Adipose tissue (tissue), 3 donors: ENCODE results near the gene HS1BP3. TPM values are rescaled to one million over a fixed set of nuclear protein-coding genes. Genes with fewer than 3 reads are reported as not detected.
A peak's percentile ranks its signal among the peaks of the same experiment; 100 is the strongest.

Source experiments
- H3K27ac ChIP-seq: one replicate; pipeline ENCODE4 v1.5.1; 2013; ENCODE audit warnings: low read depth, low read length
- WGBS, 3 donors: extraction: QIAGEN DNeasy Blood & Tissue Kit; methylation state at CpG; one replicate each; pipeline ENCODE4 v1.1.7; 2013; 5-methylcytosine and 5-hydroxymethylcytosine counted together
- polyA plus RNA-seq, 3 donors: library from polyadenylated mRNA; stranded (reverse); fragments of 200-250 nt; gene quantifications; one replicate each; pipeline ENCODE4 v1.2.3, GENCODE V29; 2013
- donor health status: healthy with polysubstance abuse.
- donor health status: Bipolar disorder and iron deficiency.
- donor health status: healthy.

The HS1BP3 gene
- polyA plus RNA-seq, 3 donors: 11.9 to 25.1 (median 14.8) TPM

DNA sequence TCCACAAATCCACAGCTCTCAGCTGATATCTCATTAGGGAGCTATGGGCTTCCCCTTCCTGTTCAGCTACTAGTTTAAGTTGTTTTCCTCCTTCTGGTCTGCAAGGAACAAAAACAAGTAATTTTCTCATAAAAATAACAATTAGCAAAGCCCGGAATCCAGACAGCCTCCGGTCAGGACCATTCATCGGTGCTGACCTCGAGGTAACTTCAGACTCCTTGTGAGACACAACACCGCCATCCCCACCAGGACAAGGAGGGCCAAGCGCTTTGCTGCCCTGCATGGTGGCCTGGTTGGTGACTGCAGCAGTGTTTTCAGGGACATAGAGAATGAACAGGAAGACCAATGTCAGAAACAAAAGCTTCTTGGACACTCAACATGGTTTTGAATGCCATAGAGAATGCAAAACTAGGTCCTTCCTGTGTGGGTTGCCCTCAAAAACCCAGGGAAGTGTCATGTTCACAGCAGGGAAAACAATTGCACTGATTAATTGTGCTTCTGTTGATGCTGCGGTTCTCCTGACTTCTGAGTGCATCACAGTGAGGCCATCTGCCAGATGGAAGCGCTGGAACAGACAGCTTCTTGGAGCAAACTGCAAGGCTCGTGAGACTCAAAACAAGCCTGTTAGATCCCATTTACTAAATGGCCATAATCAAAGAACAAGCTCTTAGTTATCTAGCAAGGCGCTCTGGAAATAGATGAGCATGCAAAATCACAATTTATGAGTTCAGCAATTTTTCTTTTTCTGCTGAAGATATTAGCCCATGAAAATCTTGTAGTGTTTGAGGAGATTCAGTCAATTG, 77.1 kb downstream of the HS1BP3 start:
- WGBS, 3 donors: 62 to 78% (median 62%) methylated on average over 10 of the region's 10 CpGs
- no peak overlapping the region for H3K27ac ChIP-seq

DNA sequence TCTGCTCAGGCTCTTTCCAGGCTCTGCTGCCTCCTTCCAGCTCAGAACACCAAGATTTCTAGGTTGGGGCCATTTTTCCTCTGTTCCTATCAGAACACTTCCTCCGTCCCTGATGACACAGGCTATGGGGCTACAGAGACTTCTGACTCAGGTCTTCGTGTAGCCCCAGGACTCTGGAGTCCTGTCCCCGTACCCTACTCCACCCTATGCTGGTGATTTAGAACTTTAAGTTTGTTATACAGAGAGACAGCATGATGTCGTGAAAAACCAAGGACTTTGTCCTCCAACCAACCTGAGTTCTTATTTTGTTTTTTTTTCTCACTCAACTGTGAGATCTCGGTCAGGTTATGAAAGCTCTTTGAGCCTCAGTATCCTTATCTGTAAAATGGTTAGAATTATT, 78.7 kb downstream of the HS1BP3 start:
- H3K27ac ChIP-seq: no peak overlapping the region
- WGBS, 3 donors: 86 to 96% (median 93%) methylated on average over 5 of the region's 5 CpGs

DNA sequence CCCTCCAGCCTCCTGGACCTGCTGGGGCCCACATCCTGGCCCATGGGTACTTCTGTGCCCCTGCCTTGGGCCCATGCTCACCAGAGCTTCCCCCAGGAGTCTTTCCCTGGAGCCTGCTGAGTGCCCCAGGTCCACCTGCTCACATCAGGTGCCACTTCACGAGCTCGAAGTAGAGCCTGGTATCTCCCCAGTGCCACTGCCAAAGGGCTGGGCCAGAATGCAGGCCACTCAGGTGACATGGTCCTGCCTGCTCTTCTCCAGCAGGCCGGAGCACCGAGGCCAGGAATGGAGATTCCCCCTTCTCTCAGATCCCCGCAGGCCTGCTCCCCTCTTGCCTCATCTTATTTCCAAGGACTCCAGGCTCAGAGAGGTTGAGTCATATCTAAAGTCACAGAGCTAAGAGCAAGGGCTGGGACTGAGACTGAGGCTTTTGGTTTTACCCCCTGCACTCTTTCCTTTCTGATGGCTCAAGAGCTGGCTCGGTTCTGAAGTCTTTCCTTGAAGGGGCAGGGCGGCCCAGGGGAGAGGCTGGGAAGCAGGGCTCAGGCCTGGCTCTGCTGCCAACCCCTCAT, 79.2 kb downstream of the HS1BP3 start:
- no peak overlapping the region for H3K27ac ChIP-seq

DNA sequence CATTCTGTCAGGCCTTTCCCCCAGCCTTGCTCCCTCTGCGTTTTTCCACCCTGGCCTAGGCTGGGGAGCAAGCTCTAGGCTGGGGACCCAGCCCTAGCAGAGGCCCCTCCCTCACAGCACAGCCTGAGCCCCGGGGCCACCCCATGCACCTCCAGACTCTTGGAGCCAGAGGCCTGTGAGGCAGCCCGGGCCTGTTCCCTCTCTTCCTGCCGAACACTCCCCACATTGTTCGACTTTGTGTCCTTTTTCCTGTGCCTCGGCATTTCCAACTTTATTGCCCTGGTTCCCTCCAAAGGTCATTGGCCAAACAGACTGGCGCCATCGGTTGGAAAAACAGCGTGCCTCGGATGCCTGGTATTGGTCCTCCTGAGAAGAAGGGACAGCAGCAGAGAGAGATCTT, 79.7 kb downstream of the HS1BP3 start:
- no peak overlapping the region for H3K27ac ChIP-seq
- 81 to 89% (median 82%) methylated on average over 10 of the region's 10 CpGs for WGBS, 3 donors

More for the DNA sequence above, 79.2 kb downstream of the HS1BP3 start:
- 83 to 89% (median 85%) methylated on average over 7 of the region's 7 CpGs for WGBS, 3 donors

DNA sequence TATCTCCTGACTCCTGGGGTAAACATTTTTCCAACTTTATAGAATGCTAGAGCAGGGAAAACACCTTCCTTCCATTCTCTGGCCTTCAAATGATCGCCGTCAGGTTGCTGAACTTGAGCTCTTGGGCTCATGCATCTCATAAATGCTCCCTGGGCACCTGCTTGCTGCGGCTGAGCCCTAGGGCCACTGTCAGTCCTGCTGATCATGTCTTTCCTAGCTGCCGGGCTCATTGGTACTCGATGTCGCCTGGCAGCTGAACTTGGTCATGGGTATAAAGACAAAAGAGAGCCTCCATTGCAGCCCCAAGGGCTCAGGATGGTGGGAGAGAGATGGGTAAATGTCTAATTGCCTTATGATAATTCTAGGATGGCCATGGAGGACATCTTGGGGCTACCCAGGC, 80.6 kb downstream of the HS1BP3 start:
- whole genome bisulfite sequencing, 3 donors: 90 to 97% (median 96%) methylated on average over 6 of the region's 6 CpGs
- no peak overlapping the region for H3K27ac ChIP-seq

DNA sequence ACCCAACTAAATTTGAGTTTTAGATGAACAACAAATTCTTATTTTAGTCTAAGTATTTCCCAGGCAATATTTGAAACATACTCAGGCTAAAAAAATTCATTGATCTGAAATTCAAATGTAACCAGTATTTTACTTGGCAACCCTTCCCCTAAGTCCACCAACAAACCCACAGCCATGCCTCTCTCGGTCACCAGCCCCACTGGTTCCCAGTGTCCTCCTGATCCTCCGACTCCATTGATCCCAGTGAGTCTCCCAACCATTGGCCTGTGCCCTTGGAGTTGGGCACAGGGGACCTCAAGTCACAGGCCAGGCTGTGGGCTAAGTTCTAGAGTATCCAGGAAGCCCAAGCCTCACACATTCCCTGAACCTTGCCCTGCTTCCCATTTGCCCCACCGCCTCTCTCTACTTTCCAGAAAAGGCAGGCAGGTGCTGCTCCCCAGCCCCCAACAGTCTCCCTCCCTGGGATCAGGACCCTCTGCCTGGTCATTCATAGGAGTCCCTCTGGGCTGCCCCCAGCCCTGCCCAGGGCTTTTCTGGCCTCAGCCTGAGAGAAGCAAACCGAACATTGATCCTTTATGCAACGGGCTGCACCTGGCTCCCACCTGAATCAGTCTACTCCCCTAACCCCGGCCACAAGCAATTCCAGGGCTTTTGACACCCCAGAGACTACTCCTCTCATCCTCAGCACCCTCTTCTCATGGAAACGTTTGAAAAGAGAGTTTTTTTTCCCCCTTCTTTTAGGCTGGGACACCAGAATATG, 81.3 kb downstream of the HS1BP3 start:
- 63 to 68% (median 65%) methylated on average over 7 of the region's 7 CpGs for WGBS, 3 donors
- H3K27ac ChIP-seq: no peak overlapping the region

DNA sequence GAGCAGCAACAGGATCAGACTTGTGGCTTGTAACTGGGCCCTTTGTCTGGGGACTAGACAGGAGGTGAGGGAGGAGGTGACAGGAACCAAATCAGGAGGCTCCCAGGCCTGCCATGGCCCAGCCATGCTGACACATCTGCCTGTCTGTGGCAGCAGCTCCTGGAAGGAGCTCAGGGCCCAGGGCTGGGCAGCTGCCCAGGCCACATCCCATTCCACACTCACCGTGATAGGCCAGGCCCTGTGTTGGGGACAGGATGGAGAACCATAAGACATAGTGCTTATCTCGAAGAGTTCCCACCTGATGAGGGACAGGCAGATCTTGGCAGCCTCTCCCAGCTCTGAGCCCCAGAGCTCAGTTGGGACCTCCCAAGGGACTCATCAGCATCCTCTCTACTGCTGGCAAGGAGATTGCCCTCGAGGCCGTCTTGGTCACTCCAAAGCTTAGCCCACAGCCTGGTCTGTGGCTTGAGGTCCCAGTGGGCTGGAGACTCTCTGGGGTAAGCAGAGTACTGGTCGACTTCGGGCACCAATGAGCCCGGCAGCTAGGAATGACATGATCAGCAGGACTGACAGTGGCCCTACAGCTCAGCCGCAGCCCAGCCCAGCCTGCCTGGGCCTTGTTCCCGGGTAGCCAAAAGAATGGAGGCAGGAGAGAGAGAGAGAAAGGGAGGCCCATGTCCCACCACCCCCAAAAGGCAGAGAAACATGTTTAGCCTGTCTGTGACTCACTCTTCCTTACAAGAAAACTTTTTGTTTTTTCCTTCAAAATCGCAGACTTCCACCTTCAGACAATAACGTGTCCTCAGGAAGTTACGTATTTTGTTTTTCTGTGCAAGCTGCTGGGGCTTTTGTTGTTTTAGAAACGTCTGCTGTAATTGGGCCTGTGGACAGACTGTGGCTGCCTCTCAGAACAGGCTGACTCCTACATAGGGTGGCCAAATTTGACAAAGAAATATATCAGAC, 82.1 kb downstream of the HS1BP3 start:
- 62 to 79% (median 65%) methylated on average over 13 of the region's 13 CpGs for WGBS, 3 donors
- H3K27ac ChIP-seq: peak overlapping the region; percentile 9

DNA sequence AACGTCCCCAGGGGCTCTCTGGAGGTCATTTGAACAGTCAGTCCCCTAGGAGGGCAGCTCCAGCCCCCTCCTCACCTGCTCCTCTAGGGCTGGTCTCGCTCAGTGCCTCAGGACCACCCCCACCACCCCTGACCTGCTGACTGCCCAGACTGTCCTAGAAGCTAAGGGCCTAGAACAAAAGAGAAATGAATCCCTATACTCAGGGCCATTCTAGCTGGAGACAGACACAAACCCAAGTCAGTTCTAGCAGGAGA, 83.0 kb downstream of the HS1BP3 start:
- no peak overlapping the region for H3K27ac ChIP-seq
- 71 to 76% (median 74%) methylated on average over 2 of the region's 2 CpGs for WGBS, 3 donors

Other genes with a start within 250 kb of the HS1BP3 start
- gene RHOB, start 204.0 kb downstream of the HS1BP3 start, polyA plus RNA-seq: 100 to 1,000 TPM; 155 to 963 (median 704) TPM
- gene GDF7, start 16.0 kb upstream of the HS1BP3 start, polyA plus RNA-seq: under 1 TPM in 2 of 3 donors, not detected in 1; 0.02 to 0.09 TPM
- gene LDAH, start 172.0 kb upstream of the HS1BP3 start, polyA plus RNA-seq: 1 to 10 TPM; 6.3 to 8.2 (median 7.0) TPM